Measurements from ENCODE around the gene LRRC40. TPM values are rescaled to one million over a fixed set of nuclear protein-coding genes. Genes with fewer than 3 reads are reported as not detected.

LRRC40 gene
- total and polyA plus RNA-seq, 5 experiments from 2014 or later = 4.6 to 12.9 (median 7.4) TPM

DNA sequence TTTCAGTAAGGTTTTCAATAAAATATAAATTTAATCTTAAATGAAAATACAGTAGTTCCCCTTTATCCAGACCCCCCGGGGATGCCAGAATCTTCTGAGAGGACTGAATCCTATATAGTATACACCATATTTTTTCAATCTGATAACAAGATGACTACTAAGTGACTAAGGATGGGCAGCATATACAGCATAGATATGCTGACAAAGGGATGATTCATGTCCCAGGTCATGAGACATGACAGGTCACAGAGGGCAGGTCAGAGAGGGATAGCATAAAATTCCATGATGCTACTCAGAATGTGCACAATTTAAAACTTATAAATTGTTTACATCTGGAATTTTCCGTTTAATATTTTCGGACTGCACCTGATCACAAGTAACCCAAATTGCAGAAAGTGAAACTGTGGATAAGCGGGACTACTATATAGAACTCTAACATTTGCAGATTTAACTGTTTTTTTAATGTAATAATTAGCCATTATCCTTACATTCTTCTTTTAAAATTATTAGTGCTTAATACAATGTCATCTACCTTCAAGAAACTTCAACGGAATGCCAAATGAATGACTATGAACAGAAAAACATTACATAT is 48.8 kb downstream of the LRRC40 start:
- H3K4me1 Mint-ChIP-seq = no peaks in the 10 kb centered on the region
- no peaks in the 10 kb centered on the region for H3K27me3 Mint-ChIP-seq
- DNase-seq = no peak
- H3K9me3 Mint-ChIP-seq = no peaks in the 10 kb centered on the region
- H3K36me3 Mint-ChIP-seq = peaks cover 6 to 43% (median 8%) of the 10 kb centered on the region in 3 donors
- H3K4me3 Mint-ChIP-seq = no peak overlapping the region
- no peak for ATAC-seq
- POLR2A ChIA-PET = no interaction called here
- H3K27ac Mint-ChIP-seq = no peak overlapping the region

DNA sequence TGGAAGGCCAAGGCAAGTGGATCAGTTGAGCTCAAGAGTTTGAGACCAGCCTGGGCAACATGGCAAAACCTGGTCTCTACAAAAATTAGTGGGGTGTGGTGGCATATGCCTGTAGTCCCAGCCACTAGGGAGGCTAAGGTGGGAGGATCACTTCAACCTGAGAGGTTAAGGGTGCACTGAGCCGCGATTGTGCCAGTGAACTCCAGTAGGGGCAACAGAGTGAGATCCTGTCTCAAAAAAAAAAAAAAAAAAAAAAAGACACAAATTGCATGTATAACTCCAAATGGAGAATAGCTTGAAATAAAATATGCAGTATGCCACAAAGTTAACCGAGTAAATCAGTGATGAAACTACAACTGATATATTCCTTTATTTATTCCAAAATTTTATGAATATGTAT is 51.6 kb downstream of the LRRC40 start:
- H3K27me3 Mint-ChIP-seq = no peaks in the 10 kb centered on the region
- peaks cover 2 to 45% (median 4%) of the 10 kb centered on the region in 3 donors for H3K36me3 Mint-ChIP-seq
- no peak for ATAC-seq
- no peaks in the 10 kb centered on the region for H3K4me1 Mint-ChIP-seq
- DNase-seq = no peak
- no peak overlapping the region for H3K27ac Mint-ChIP-seq
- H3K4me3 Mint-ChIP-seq = no peak overlapping the region
- POLR2A ChIA-PET = no interaction called here
- H3K9me3 Mint-ChIP-seq = no peaks in the 10 kb centered on the region

DNA sequence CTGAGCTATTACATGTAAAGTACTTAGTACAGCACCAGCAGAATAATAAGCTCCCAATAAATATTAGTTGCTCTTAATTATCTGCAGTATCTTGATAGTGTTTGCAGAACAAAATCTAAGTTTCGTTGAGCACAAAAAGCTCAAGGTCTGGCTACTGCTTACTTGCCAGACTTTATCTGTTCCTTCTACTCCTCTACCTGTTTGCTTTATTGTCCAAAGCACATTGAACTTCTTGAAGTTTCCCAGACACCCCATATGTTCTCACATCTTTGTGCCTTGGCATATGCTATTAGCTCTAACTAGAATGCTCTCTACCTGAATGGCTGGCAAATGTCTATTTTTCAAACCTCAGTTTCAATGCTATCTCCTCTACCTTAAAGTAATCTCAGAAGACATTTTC is 54.9 kb downstream of the LRRC40 start:
- no peak for ATAC-seq
- Mint-ChIP-seq H3K4me1 (no peaks in the 10 kb centered on the region), H3K27ac (no peak overlapping the region), H3K4me3 (no peak overlapping the region), H3K36me3 (peaks cover 4 to 67% (median 6%) of the 10 kb centered on the region in 3 donors), H3K9me3 (no peaks in the 10 kb centered on the region), H3K27me3 (no peaks in the 10 kb centered on the region)
- DNase-seq = no peak
- POLR2A ChIA-PET = no interaction called here

DNA sequence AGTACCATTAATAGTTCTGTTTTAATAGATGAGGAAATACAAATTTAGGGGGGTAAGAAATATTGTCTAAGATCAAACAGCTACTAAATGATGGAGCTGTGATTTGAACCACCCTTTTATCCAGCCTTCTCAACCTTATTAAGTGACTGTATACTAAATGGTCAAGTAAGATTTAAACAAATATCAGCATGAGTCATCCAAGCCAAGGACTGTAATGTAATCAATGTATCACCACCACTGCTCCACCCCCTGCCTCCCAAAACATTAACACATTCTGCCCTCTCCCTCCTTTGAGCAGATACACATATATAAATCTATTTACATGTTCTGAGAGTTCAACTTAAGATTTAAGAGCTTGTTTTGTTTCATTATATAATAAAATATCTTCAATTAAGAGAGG is 58.9 kb downstream of the LRRC40 start:
- H3K4me3 Mint-ChIP-seq = no peak overlapping the region
- H3K27me3 Mint-ChIP-seq = no peaks in the 10 kb centered on the region
- H3K27ac Mint-ChIP-seq = no peak overlapping the region
- H3K36me3 Mint-ChIP-seq = peaks cover 4 to 52% (median 4%) of the 10 kb centered on the region in 3 donors
- DNase-seq (no peak), ATAC-seq (no peak)
- H3K9me3 Mint-ChIP-seq = no peaks in the 10 kb centered on the region
- no peaks in the 10 kb centered on the region for H3K4me1 Mint-ChIP-seq
- POLR2A ChIA-PET = no interaction called here

DNA sequence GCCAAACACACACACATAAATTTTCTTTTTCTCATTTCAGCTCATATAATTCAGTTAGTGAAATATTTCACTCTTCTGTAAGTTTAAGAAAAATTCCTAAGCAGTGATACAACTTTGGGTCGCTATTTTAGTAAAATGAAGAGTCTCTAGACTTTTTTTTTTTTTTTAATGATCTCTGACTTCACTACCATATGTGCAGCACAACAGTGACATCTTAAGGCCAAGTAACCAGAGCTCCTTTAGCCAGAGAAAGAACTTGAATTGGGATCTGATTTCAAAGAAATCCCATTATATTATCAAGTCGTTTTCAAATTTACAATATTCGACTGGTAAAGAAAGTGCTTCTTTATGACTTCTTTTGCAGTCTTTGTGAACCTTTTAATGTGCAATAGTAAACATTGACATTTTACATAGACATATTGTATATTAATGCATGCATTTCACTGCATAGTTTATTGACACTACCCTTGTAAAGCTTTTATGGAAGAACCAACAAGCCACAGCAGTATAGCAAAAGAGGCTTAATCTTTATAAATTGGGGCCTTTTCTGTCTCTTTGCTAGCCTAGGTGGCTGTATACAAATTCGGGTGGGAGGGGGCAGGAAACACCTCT is 62.2 kb downstream of the LRRC40 start:
- peak overlapping the region in 1 of 10 donors; percentile 3 for H3K27ac Mint-ChIP-seq
- no peak overlapping the region for H3K4me3 Mint-ChIP-seq
- no peaks in the 10 kb centered on the region for H3K27me3 Mint-ChIP-seq
- DNase-seq (no peak), ATAC-seq (no peak)
- no peaks in the 10 kb centered on the region for H3K4me1 Mint-ChIP-seq
- peaks cover 0 to 29% (median 3%) of the 10 kb centered on the region in 3 donors for H3K36me3 Mint-ChIP-seq
- POLR2A ChIA-PET = no interaction called here
- no peaks in the 10 kb centered on the region for H3K9me3 Mint-ChIP-seq

DNA sequence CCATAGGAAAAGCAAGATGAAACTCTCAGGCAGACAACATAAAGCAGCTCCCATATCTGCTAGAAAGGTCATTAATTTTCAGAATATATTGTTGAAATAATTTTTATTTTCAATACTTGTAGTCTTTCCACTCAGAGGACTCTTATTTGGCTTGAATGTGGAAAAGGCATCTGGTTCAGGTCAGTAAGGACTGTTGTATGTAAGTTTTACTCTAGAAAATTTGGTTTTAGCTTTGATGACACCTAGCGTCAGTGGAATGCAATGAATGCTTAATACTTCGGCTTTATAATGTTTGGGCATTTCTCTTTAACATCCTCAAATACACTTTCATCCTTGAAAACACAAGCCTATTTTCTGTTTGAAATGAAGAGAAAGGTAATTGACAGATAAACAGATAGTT is 63.3 kb downstream of the LRRC40 start:
- peaks cover 0 to 18% (median 0%) of the 10 kb centered on the region in 3 donors for H3K36me3 Mint-ChIP-seq
- no peak overlapping the region for H3K4me3 Mint-ChIP-seq
- H3K4me1 Mint-ChIP-seq = no peaks in the 10 kb centered on the region
- no peak for DNase-seq
- H3K27ac Mint-ChIP-seq = no peak overlapping the region
- ATAC-seq = no peak
- H3K9me3 Mint-ChIP-seq = no peaks in the 10 kb centered on the region
- POLR2A ChIA-PET = no interaction called here
- H3K27me3 Mint-ChIP-seq = no peaks in the 10 kb centered on the region

DNA sequence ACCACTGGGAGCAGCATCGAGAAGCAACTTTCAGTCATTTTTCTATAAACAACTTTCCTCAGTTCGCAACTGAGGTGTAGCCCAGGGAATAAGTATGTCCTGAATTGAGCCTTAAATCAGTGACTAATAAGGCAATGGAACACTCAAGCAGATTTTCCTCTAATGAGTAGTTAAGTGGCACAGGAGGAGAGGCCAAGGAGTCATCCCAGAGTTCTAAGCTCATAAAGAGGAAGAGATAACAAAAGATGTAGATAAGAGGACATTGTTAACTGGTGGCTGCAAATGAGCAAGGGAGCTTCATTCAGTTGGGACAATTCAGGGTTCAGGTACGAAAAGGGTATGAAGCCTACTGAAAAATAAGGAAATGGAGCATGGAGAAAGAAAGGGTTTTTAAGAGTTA is 64.5 kb downstream of the LRRC40 start:
- POLR2A ChIA-PET = no interaction called here
- Mint-ChIP-seq H3K4me1 (no peaks in the 10 kb centered on the region), H3K36me3 (peaks cover 0 to 10% (median 0%) of the 10 kb centered on the region in 3 donors), H3K4me3 (no peak overlapping the region), H3K9me3 (no peaks in the 10 kb centered on the region), H3K27ac (peak overlapping the region in 1 of 10 donors; percentile 31), H3K27me3 (peaks cover 0 to 2% (median 0%) of the 10 kb centered on the region in 5 donors)
- DNase-seq (no peak), ATAC-seq (no peak)

DNA sequence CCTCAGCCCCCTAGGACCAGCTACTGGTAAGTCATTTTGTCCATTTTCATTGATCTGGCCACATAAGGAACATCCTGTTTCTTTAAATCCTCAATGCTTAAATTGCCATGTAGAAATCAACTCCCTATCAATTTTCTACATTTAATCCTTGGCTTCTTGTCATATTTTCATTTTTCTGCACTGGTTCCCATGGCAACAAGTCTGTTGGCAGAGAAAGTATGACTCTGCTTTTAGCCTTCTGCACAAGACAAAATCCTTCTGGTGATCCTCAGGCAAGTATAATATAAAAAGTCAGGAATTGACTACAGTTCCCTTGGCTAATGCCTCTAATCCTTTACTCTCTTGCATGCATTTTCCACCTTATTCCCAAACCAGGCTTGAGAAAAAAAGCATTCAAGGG is 65.0 kb downstream of the LRRC40 start:
- no peak for ATAC-seq
- Mint-ChIP-seq H3K4me1 (no peaks in the 10 kb centered on the region), H3K9me3 (no peaks in the 10 kb centered on the region)

DNA sequence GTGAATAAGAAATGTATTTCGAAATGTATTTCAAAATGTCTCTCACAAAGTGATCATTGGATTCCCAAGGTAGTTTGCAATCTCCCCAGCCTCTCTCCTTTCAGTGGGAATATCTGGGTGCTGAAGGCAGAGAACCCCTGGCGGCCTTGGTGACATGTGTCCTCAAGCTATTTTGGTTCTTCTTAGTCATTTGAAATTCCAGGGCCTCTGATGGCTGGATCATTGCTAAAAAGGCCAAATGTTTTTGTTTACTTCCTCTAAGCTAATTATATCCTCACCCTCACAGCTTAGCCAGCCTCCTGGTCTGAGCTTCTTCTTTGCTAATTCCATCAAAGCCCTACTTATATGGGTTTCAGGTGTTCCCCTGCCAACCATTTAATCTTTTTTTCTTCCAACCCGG is 71.2 kb downstream of the LRRC40 start:
- ATAC-seq = no peak
- H3K9me3 Mint-ChIP-seq = no peaks in the 10 kb centered on the region
- H3K4me1 Mint-ChIP-seq = peaks cover 0 to 3% (median 1%) of the 10 kb centered on the region in 4 donors
- peak overlapping the region in 1 of 10 donors; percentile 40 for H3K27ac Mint-ChIP-seq
- no peaks in the 10 kb centered on the region for H3K36me3 Mint-ChIP-seq
- POLR2A ChIA-PET = no interaction called here
- H3K4me3 Mint-ChIP-seq = no peak overlapping the region
- H3K27me3 Mint-ChIP-seq = peaks cover 0 to 14% (median 3%) of the 10 kb centered on the region in 5 donors
- no peak for DNase-seq

More for the DNA sequence above, 65.0 kb downstream of the LRRC40 start:
- peak overlapping the region in 1 of 10 donors; percentile 57 for H3K27ac Mint-ChIP-seq
- H3K4me3 Mint-ChIP-seq = no peak overlapping the region
- no peak for DNase-seq
- peaks cover 0 to 6% (median 0%) of the 10 kb centered on the region in 3 donors for H3K36me3 Mint-ChIP-seq
- H3K27me3 Mint-ChIP-seq = peaks cover 0 to 7% (median 0%) of the 10 kb centered on the region in 5 donors
- POLR2A ChIA-PET = no interaction called here

DNA sequence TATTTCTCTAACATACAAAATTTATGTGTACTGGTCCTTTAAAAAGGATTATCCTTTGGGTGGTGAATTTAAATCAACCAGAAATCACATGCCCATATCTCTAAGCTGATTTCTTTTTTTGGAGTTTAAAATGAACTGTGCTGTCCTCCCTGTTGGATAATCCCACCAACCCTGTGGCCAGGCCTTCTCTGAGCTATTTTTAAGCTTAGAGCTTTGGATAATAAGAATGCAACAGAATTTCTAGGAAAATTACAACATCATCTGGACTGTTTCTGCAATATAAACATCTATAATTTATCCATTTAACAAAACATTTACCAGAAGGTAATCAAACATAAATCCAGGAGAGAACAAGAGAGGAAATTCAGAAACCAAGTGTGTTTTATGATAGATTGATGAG is 88.3 kb downstream of the LRRC40 start:
- H3K9me3 Mint-ChIP-seq = peaks cover 0 to 8% (median 0%) of the 10 kb centered on the region in 9 donors
- ATAC-seq (no peak), DNase-seq (no peak)
- H3K36me3 Mint-ChIP-seq = no peaks in the 10 kb centered on the region
- H3K4me3 Mint-ChIP-seq = no peak overlapping the region
- peaks cover 0 to 20% (median 12%) of the 10 kb centered on the region in 5 donors for H3K27me3 Mint-ChIP-seq
- peaks cover 0 to 4% (median 0%) of the 10 kb centered on the region in 4 donors for H3K4me1 Mint-ChIP-seq
- H3K27ac Mint-ChIP-seq = no peak overlapping the region
- POLR2A ChIA-PET = no interaction called here

DNA sequence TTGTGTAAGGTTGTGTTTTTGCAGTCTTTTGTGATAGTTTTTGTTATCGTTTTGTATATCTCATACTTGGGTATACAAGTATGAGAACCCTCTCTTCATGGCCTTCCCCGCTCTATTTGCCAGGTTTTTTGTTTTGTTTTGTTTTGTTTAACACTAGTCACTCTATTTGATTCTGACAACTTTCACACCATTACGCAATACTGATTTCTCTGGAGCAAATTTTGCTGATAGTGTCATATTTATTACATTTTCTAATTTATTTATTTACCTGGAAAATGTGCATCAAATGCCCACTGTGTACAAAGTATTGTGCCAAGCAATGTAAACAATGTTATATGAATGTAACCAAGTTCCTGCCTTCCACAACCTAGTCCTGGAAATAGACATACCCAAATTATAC is 90.1 kb downstream of the LRRC40 start:
- DNase-seq = no peak
- ATAC-seq = no peak
- Mint-ChIP-seq H3K4me1 (peaks cover 0 to 4% (median 0%) of the 10 kb centered on the region in 4 donors), H3K4me3 (no peak overlapping the region), H3K36me3 (no peaks in the 10 kb centered on the region), H3K27me3 (peaks cover 1 to 23% (median 12%) of the 10 kb centered on the region in 5 donors), H3K9me3 (peaks cover 0 to 10% (median 0%) of the 10 kb centered on the region in 9 donors), H3K27ac (peak overlapping the region in 1 of 10 donors; percentile 26)
- POLR2A ChIA-PET = no interaction called here

DNA sequence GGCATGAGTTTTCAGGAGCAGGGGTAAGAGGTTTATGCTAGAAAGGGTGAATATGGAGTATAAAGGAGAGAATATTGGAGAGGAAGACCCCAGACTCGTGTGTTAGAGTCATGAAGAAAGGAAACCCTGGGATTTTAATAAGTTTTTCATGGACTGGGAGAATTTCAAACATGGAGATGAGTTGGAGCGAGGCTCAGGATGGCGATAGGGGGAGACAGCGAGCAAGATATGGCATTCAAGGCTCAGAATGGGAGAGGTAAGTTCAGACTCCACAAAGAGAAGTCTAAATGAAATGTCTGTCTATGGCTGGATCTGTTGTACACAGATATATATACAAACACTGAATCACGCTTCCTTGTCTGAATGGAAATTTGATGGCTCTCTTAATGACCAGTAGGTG is 92.5 kb downstream of the LRRC40 start:
- Mint-ChIP-seq H3K4me3 (no peak overlapping the region), H3K27ac (no peak overlapping the region), H3K4me1 (peaks cover 0 to 4% (median 0%) of the 10 kb centered on the region in 4 donors), H3K9me3 (peaks cover 0 to 10% (median 0%) of the 10 kb centered on the region in 9 donors), H3K36me3 (no peaks in the 10 kb centered on the region), H3K27me3 (peaks cover 4 to 13% (median 9%) of the 10 kb centered on the region in 5 donors)
- no peak for DNase-seq
- POLR2A ChIA-PET = no interaction called here
- no peak for ATAC-seq

DNA sequence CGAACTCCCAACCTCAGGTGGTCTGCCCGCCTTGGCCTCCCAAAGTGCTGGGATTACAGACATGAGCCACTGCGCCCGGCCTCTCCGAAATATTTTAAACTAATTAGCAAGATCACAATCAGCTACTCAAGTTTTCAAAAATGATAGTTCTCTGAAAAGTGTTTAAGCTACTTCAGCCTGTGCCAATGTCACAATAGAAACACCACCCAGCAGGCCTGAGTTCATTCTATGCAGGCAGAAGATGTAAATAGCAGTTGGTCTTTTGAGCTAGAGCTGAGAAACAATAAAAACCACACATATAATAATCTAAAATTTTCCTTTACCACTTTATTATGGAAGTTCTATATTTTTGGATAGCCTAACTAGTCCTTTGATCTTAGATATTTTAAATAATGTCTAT is 96.1 kb downstream of the LRRC40 start:
- H3K27me3 Mint-ChIP-seq = peaks cover 4 to 20% (median 9%) of the 10 kb centered on the region in 5 donors
- POLR2A ChIA-PET = no interaction called here
- peaks cover 0 to 4% (median 0%) of the 10 kb centered on the region in 4 donors for H3K4me1 Mint-ChIP-seq

DNA sequence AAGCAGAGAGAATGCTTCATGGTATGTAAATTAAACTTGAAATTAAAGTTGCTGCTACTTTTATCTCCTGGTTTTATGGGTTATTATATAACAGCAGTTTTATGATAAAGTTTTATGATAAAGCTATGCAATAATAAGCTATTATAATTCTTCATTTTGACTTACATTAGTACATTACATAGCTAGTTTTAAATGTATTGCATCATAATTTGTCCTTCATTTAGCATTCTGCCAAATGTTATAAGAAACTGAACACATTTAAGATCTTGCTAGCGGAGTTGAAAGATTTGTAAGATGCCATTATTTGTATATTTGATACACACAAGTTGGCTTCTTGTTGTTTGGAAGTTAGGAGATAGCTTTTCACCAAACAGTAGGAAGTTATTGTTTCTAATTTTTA is 101.6 kb downstream of the LRRC40 start:
- DNase-seq (no peak), ATAC-seq (no peak)
- Mint-ChIP-seq H3K4me3 (no peak overlapping the region), H3K36me3 (no peaks in the 10 kb centered on the region), H3K27ac (no peak overlapping the region), H3K4me1 (no peaks in the 10 kb centered on the region), H3K27me3 (peaks cover 0 to 10% (median 3%) of the 10 kb centered on the region in 5 donors), H3K9me3 (no peaks in the 10 kb centered on the region)
- POLR2A ChIA-PET = no interaction called here

More for the DNA sequence above, 96.1 kb downstream of the LRRC40 start:
- peaks cover 0 to 10% (median 0%) of the 10 kb centered on the region in 9 donors for H3K9me3 Mint-ChIP-seq
- no peak for ATAC-seq
- no peaks in the 10 kb centered on the region for H3K36me3 Mint-ChIP-seq
- H3K27ac Mint-ChIP-seq = no peak overlapping the region
- no peak for DNase-seq
- no peak overlapping the region for H3K4me3 Mint-ChIP-seq

Data from naive thymus-derived CD8-positive, alpha-beta T cell (primary cell).